Measurements from ENCODE around the gene KRTAP3-1. TPM values are rescaled to one million over a fixed set of nuclear protein-coding genes. Genes with fewer than 3 reads are reported as not detected.

KRTAP3-1 gene
- total RNA-seq, 6 donors from 2014 or later: not detected

GRCh38 chr17:41013181-41013580, 4.3 kb upstream of the KRTAP3-1 start:
- 83 to 90% methylated on average over 3 of the region's 3 CpGs for WGBS, 2 donors
- Histone ChIP-seq H3K27ac (no peak overlapping the region), H3K27me3 (no peaks in the 10 kb centered on the region), H3K36me3 (no peaks in the 10 kb centered on the region), H3K4me1 (no peaks in the 10 kb centered on the region), H3K4me3 (no peak overlapping the region), H3K9me3 (no peaks in the 10 kb centered on the region)
- TF ChIP-seq EP300 (IDR thresholded peaks at IDR 0.05) (no peak), POLR2AphosphoS5 (IDR thresholded peaks at IDR 0.05) (no peak), POLR2A (IDR thresholded peaks at IDR 0.05) (no peak)
- TF ChIP-seq, protein P1, sequence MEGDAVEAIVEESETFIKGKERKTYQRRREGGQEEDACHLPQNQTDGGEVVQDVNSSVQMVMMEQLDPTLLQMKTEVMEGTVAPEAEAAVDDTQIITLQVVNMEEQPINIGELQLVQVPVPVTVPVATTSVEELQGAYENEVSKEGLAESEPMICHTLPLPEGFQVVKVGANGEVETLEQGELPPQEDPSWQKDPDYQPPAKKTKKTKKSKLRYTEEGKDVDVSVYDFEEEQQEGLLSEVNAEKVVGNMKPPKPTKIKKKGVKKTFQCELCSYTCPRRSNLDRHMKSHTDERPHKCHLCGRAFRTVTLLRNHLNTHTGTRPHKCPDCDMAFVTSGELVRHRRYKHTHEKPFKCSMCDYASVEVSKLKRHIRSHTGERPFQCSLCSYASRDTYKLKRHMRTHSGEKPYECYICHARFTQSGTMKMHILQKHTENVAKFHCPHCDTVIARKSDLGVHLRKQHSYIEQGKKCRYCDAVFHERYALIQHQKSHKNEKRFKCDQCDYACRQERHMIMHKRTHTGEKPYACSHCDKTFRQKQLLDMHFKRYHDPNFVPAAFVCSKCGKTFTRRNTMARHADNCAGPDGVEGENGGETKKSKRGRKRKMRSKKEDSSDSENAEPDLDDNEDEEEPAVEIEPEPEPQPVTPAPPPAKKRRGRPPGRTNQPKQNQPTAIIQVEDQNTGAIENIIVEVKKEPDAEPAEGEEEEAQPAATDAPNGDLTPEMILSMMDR (IDR thresholded peaks at IDR 0.05): no peak
- ATAC-seq (ENCODE audit: low FRiP score in 2 of 2): no peak
- no peak for DNase-seq

GRCh38 chr17:41012326-41013120, 3.6 kb upstream of the KRTAP3-1 start:
- WGBS, 2 donors: 64 to 65% methylated on average over 6 of the region's 6 CpGs
- DNase-seq: no peak
- H3K27ac ChIP-seq: no peak overlapping the region

GRCh38 chr17:41010441-41010840, 1.5 kb upstream of the KRTAP3-1 start:
- TF ChIP-seq, protein P1 (IDR thresholded peaks at IDR 0.05): no peak
- no peak for TF ChIP-seq POLR2A (IDR thresholded peaks at IDR 0.05)
- no peak for TF ChIP-seq EP300 (IDR thresholded peaks at IDR 0.05)
- TF ChIP-seq POLR2AphosphoS5 (IDR thresholded peaks at IDR 0.05): no peak
- ATAC-seq (ENCODE audit: low FRiP score in 2 of 2): no peak
- Histone ChIP-seq H3K9me3 (no peaks in the 10 kb centered on the region), H3K4me3 (no peak overlapping the region), H3K27ac (no peak overlapping the region), H3K27me3 (no peaks in the 10 kb centered on the region), H3K4me1 (no peaks in the 10 kb centered on the region), H3K36me3 (no peaks in the 10 kb centered on the region)
- no peak for DNase-seq

More at GRCh38 chr17:41012326-41013120, 3.6 kb upstream of the KRTAP3-1 start:
- Histone ChIP-seq H3K27me3 (no peaks in the 10 kb centered on the region), H3K36me3 (no peaks in the 10 kb centered on the region), H3K9me3 (no peaks in the 10 kb centered on the region), H3K4me1 (no peaks in the 10 kb centered on the region), H3K4me3 (no peak overlapping the region)
- no peak for ATAC-seq (ENCODE audit: low FRiP score in 2 of 2)
- TF ChIP-seq, protein P1 (IDR thresholded peaks at IDR 0.05): no peak
- TF ChIP-seq POLR2AphosphoS5 (IDR thresholded peaks at IDR 0.05): no peak
- no peak for TF ChIP-seq POLR2A (IDR thresholded peaks at IDR 0.05)
- TF ChIP-seq EP300 (IDR thresholded peaks at IDR 0.05): no peak

DNA sequence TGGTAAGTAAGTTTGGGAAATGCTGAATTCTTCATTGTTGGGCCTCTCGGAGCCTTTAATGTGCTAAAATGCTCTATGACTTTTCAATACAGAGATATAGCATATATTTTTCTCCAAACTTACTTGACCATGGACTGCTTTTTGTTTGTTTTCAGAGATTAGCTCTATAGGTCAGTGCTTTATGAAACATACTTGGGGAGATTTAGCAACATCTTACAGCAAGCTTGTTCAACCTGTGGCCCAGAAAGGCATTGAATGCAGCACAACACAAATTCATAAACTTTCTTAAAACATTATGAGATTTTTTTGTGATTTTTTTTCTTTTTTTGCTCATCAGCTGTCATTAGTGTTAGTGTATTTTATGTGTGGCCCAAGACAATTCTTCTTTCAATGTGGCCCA, 1.0 kb upstream of the KRTAP3-1 start:
- Histone ChIP-seq H3K4me3 (no peak overlapping the region), H3K36me3 (no peaks in the 10 kb centered on the region), H3K4me1 (no peaks in the 10 kb centered on the region), H3K27ac (no peak overlapping the region), H3K27me3 (no peaks in the 10 kb centered on the region), H3K9me3 (no peaks in the 10 kb centered on the region)
- DNase-seq (no peak), ATAC-seq (ENCODE audit: low FRiP score in 2 of 2) (no peak)
- TF ChIP-seq POLR2AphosphoS5 (IDR thresholded peaks at IDR 0.05): no peak
- TF ChIP-seq, protein P1 (IDR thresholded peaks at IDR 0.05): no peak
- no peak for TF ChIP-seq POLR2A (IDR thresholded peaks at IDR 0.05)
- no peak for TF ChIP-seq EP300 (IDR thresholded peaks at IDR 0.05)
- 83 to 95% methylated on average over 1 of the region's 1 CpG for WGBS, 2 donors

DNA sequence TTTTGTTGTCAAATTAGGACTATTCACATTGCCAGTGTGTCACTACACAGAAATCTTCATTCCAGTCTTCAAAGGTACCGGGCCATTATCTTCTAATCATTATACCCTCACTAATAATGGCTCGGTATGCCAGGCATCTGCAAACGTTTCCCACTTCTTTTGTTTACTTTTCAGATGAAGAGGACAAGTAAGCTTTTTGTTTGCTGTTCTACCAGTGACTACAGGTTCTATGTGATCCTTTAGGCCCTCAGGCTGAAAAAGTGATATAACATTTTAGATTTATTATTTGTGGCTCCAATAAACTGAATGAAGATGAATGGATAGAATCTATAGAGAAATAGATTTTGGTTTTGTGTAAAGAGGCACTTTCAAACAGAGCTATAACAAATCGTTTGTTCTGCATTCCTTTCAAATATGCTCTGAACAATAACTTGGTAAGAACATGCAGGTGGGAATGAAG, 403 bp upstream of the KRTAP3-1 start:
- Histone ChIP-seq H3K27ac (no peak overlapping the region), H3K9me3 (no peaks in the 10 kb centered on the region), H3K36me3 (no peaks in the 10 kb centered on the region), H3K27me3 (no peaks in the 10 kb centered on the region), H3K4me1 (no peaks in the 10 kb centered on the region), H3K4me3 (no peak overlapping the region)
- WGBS, 2 donors: 50 to 52% methylated on average over 4 of the region's 4 CpGs
- no peak for ATAC-seq (ENCODE audit: low FRiP score in 2 of 2)
- TF ChIP-seq, protein P1 (IDR thresholded peaks at IDR 0.05): no peak
- no peak for TF ChIP-seq EP300 (IDR thresholded peaks at IDR 0.05)
- no peak for TF ChIP-seq POLR2A (IDR thresholded peaks at IDR 0.05)
- no peak for TF ChIP-seq POLR2AphosphoS5 (IDR thresholded peaks at IDR 0.05)
- DNase-seq: no peak
